HepG2 (cell line): ENCODE data around the gene EPHB4. TPM values are rescaled to one million over a fixed set of nuclear protein-coding genes. Genes with fewer than 3 reads are reported as not detected.

ENCODE experiments used
- HNRNPLL ChIP-seq: fragments of 200-400 bp; formaldehyde crosslinking; IDR thresholded peaks from 2 replicates; pipeline ENCODE4 v1.6.1; 2017; ENCODE audit warnings: mild to moderate bottlenecking, low read depth, low read length; ENCODE audit not compliant: poor library complexity, severe bottlenecking
- NFKB2 ChIP-seq: sonication (generic); formaldehyde crosslinking; IDR thresholded peaks from 2 replicates; pipeline ENCODE4 v1.4.0; 2020; ENCODE audit warnings: missing genetic modification reagents, borderline replicate concordance
- RXRA ChIP-seq: sonication (generic); formaldehyde crosslinking; IDR thresholded peaks from 2 replicates; pipeline ENCODE4 v1.5.1; 2020; ENCODE audit warnings: missing genetic modification reagents
- SNAPC4 ChIP-seq: sonication (generic); formaldehyde crosslinking; IDR thresholded peaks from 2 replicates; pipeline ENCODE4 v1.4.0; 2020; ENCODE audit warnings: mild to moderate bottlenecking, missing genetic modification reagents
- polyA plus RNA-seq, 8 experiments: library from polyadenylated mRNA; depleted of rRNA in 3 of 8; stranded (reverse) in 7 of 8; unstranded in 1 of 8; fragments of >200 nt; fragmentation: Illumina TruSeq in 4 of 8; extraction: Trizol in 4 of 8; gene quantifications; 2 replicates each; pipeline versions ENCODE4 v1.2.1 to v1.2.3, GENCODE V29; 2011 to 2016; ENCODE audit warnings: low read depth in 4 of 8, missing spikeins in 1 of 8, mixed read lengths in 1 of 8; ENCODE audit not compliant: insufficient read depth in 1 of 8
- total RNA-seq, 5 experiments: library from RNA; depleted of rRNA; stranded (reverse); fragments of >200 nt; fragmentation: Illumina TruSeq; extraction: Trizol; gene quantifications; 2 replicates each; pipeline ENCODE4 v1.2.3, GENCODE V29; 2016; ENCODE audit warnings: low read depth in 1 of 5
- TF ChIP-seq, protein P1 (sequence below): sonication (generic); formaldehyde crosslinking; IDR thresholded peaks from 2 replicates; pipeline ENCODE4 v1.8.1; 2022; ENCODE audit warnings: low read depth, mild to moderate bottlenecking, missing genetic modification reagents
- TF ChIP-seq, protein P2 (sequence below): sonication (generic); formaldehyde crosslinking; conservative IDR thresholded peaks from 2 replicates; pipeline ENCODE4 v1.4.0; 2020; ENCODE audit warnings: missing genetic modification reagents
- TF ChIP-seq, protein P3 (sequence below), 2 experiments: sonication (generic) in 1 of 2; formaldehyde crosslinking in 1 of 2; IDR thresholded peaks; 2 replicates each; pipeline versions ENCODE4 v1.4.0 to v1.6.1; 2016 to 2020; ENCODE audit warnings: borderline replicate concordance in 1 of 2, low read depth in 1 of 2, mild to moderate bottlenecking in 1 of 2, missing genetic modification reagents in 1 of 2
- TF ChIP-seq, protein P4 (sequence below): sonication (generic); formaldehyde crosslinking; IDR thresholded peaks from 2 replicates; pipeline ENCODE4 v1.5.1; 2020; ENCODE audit warnings: mild to moderate bottlenecking, missing genetic modification reagents, moderate library complexity

Gene EPHB4
- total and polyA plus RNA-seq, 2 of the 13 experiments (the other 11 are each of a cell fraction or from before 2014, with no cell fraction given): 61.4 to 69.6 TPM

GRCh38 chr7:100803398-100804161, 23.7 kb downstream of the EPHB4 start (continued):
- TF ChIP-seq, protein P1, sequence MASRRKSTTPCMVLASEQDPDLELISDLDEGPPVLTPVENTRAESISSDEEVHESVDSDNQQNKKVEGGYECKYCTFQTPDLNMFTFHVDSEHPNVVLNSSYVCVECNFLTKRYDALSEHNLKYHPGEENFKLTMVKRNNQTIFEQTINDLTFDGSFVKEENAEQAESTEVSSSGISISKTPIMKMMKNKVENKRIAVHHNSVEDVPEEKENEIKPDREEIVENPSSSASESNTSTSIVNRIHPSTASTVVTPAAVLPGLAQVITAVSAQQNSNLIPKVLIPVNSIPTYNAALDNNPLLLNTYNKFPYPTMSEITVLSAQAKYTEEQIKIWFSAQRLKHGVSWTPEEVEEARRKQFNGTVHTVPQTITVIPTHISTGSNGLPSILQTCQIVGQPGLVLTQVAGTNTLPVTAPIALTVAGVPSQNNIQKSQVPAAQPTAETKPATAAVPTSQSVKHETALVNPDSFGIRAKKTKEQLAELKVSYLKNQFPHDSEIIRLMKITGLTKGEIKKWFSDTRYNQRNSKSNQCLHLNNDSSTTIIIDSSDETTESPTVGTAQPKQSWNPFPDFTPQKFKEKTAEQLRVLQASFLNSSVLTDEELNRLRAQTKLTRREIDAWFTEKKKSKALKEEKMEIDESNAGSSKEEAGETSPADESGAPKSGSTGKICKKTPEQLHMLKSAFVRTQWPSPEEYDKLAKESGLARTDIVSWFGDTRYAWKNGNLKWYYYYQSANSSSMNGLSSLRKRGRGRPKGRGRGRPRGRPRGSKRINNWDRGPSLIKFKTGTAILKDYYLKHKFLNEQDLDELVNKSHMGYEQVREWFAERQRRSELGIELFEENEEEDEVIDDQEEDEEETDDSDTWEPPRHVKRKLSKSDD: no peak
- TF ChIP-seq, protein P2, sequence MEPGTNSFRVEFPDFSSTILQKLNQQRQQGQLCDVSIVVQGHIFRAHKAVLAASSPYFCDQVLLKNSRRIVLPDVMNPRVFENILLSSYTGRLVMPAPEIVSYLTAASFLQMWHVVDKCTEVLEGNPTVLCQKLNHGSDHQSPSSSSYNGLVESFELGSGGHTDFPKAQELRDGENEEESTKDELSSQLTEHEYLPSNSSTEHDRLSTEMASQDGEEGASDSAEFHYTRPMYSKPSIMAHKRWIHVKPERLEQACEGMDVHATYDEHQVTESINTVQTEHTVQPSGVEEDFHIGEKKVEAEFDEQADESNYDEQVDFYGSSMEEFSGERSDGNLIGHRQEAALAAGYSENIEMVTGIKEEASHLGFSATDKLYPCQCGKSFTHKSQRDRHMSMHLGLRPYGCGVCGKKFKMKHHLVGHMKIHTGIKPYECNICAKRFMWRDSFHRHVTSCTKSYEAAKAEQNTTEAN (CRISPR knock-in tag): no peak
- TF ChIP-seq SNAPC4 (no peak), HNRNPLL (no peak), NFKB2 (CRISPR knock-in tag) (no peak), RXRA (CRISPR knock-in tag) (no peak)
- TF ChIP-seq, protein P3, sequence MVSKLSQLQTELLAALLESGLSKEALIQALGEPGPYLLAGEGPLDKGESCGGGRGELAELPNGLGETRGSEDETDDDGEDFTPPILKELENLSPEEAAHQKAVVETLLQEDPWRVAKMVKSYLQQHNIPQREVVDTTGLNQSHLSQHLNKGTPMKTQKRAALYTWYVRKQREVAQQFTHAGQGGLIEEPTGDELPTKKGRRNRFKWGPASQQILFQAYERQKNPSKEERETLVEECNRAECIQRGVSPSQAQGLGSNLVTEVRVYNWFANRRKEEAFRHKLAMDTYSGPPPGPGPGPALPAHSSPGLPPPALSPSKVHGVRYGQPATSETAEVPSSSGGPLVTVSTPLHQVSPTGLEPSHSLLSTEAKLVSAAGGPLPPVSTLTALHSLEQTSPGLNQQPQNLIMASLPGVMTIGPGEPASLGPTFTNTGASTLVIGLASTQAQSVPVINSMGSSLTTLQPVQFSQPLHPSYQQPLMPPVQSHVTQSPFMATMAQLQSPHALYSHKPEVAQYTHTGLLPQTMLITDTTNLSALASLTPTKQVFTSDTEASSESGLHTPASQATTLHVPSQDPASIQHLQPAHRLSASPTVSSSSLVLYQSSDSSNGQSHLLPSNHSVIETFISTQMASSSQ (IDR thresholded peaks at IDR 0.05; ENCODE audit: low read depth): no peak
- TF ChIP-seq, protein P3 (CRISPR knock-in tag; IDR thresholded peaks at IDR 0.05; ENCODE audit: borderline replicate concordance): no peak
- TF ChIP-seq, protein P4, sequence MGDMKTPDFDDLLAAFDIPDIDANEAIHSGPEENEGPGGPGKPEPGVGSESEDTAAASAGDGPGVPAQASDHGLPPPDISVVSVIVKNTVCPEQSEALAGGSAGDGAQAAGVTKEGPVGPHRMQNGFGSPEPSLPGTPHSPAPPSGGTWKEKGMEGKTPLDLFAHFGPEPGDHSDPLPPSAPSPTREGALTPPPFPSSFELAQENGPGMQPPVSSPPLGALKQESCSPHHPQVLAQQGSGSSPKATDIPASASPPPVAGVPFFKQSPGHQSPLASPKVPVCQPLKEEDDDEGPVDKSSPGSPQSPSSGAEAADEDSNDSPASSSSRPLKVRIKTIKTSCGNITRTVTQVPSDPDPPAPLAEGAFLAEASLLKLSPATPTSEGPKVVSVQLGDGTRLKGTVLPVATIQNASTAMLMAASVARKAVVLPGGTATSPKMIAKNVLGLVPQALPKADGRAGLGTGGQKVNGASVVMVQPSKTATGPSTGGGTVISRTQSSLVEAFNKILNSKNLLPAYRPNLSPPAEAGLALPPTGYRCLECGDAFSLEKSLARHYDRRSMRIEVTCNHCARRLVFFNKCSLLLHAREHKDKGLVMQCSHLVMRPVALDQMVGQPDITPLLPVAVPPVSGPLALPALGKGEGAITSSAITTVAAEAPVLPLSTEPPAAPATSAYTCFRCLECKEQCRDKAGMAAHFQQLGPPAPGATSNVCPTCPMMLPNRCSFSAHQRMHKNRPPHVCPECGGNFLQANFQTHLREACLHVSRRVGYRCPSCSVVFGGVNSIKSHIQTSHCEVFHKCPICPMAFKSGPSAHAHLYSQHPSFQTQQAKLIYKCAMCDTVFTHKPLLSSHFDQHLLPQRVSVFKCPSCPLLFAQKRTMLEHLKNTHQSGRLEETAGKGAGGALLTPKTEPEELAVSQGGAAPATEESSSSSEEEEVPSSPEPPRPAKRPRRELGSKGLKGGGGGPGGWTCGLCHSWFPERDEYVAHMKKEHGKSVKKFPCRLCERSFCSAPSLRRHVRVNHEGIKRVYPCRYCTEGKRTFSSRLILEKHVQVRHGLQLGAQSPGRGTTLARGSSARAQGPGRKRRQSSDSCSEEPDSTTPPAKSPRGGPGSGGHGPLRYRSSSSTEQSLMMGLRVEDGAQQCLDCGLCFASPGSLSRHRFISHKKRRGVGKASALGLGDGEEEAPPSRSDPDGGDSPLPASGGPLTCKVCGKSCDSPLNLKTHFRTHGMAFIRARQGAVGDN (CRISPR knock-in tag): peak; percentile 37
